ENCODE measurements around the gene MLLT3.

GRCh38 chr9:20427359-20427758 is 194.9 kb downstream of the MLLT3 start:
- TF ChIP-seq EZH2phosphoT487 (IDR thresholded peaks at IDR 0.05; ENCODE audit: low read length): no peak
- no peak for TF ChIP-seq CTCF (IDR thresholded peaks at IDR 0.05; ENCODE audit: low read length)

All from MM.1S (cell line).